Effector memory CD4-positive, alpha-beta T cell (primary cell): Measurements from ENCODE around the gene HEXA.

Experiments used
- DNase-seq, 3 donors: peaks; one replicate each; pipeline ENCODE4 v3.0.0-alpha.2; 2020
- H3K27ac ChIP-seq: 2 replicates; pipeline ENCODE4 v1.7.0; 2013; ENCODE audit warnings: mild to moderate bottlenecking, low read length, moderate library complexity; ENCODE audit not compliant: insufficient read depth, poor library complexity, severe bottlenecking
- H3K27me3 ChIP-seq: replicated peaks from 2 replicates; pipeline ENCODE4 v1.7.0; 2013; ENCODE audit warnings: mild to moderate bottlenecking, low read length; ENCODE audit not compliant: insufficient read depth, control insufficient read depth, poor library complexity, severe bottlenecking
- H3K36me3 ChIP-seq: 2 replicates; pipeline ENCODE4 v1.7.0; 2013; ENCODE audit warnings: mild to moderate bottlenecking, low read length, moderate library complexity; ENCODE audit not compliant: control insufficient read depth, insufficient read depth
- H3K4me1 ChIP-seq: 2 replicates; pipeline ENCODE4 v1.7.0; 2013; ENCODE audit warnings: low read length, mild to moderate bottlenecking; ENCODE audit not compliant: control insufficient read depth, insufficient read depth, poor library complexity, severe bottlenecking
- H3K4me3 ChIP-seq: 2 replicates; pipeline ENCODE4 v1.7.0; 2013; ENCODE audit warnings: low read length, low read depth, mild to moderate bottlenecking; ENCODE audit not compliant: insufficient read depth, poor library complexity, severe bottlenecking
- H3K9me3 ChIP-seq: 2 replicates; pipeline ENCODE4 v1.7.0; 2013; ENCODE audit warnings: mild to moderate bottlenecking, low read length, moderate library complexity; ENCODE audit not compliant: control insufficient read depth

HEXA gene

DNA sequence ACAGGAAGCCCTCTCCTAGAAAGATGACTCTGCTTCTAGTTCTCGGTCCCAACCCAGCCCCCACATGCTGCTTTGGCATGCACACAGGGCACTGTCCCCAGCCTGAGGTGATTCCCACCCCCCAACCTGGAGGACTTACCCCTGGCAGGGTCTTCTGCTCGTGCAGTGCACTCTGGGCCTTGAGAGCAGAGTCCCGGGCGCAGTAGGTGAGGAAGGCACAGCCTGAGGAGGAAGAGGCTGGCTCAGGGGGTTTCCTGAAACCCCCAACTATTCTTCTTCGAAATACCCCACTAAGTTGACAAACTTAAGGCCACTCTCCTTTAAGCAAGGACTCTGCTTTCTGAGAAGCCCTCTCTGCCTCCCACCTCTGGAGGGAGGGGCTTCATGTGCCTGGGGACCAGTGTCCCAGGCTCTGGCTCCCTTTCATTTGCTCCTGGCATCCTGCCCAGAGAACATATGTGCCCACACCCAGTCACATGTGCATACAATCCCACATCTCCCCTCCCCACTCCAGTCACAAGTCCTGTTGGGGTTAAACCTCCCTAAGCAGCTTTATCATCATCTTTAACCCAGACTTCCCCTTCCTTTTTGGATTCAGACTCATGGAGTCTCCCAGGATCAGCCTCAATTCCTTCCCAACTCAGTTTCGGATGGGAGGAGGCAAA is 60.0 kb downstream of the HEXA start:
- Histone ChIP-seq H3K27ac (no peak overlapping the region), H3K27me3 (no peaks in the 10 kb centered on the region), H3K36me3 (no peaks in the 10 kb centered on the region), H3K9me3 (no peaks in the 10 kb centered on the region), H3K4me1 (peaks cover 8% of the 10 kb centered on the region), H3K4me3 (no peak overlapping the region)
- no peak for DNase-seq

DNA sequence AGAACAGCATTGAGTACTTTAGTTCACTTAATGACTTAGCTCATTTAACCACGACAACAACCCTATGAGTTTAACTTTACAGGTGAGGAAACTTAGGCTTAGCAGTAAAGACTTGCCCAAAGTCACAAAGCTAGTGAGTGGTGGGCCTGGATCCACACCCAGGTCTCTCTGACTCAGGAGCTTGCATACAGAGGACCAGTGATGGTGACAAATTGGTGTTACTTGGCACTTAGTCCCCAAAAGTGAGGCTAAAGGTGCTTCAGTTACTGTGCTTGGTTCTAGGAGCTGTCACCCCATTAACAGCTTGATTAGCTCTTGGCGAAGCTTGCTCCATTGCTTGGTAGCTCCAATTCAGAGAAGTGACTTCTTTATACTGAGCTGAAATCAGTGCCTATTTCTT is 61.9 kb downstream of the HEXA start:
- no peaks in the 10 kb centered on the region for H3K36me3 ChIP-seq
- H3K4me1 ChIP-seq: no peaks in the 10 kb centered on the region
- H3K9me3 ChIP-seq: no peaks in the 10 kb centered on the region
- H3K4me3 ChIP-seq: no peak overlapping the region
- H3K27ac ChIP-seq: no peak overlapping the region
- DNase-seq: no peak
- H3K27me3 ChIP-seq: no peaks in the 10 kb centered on the region

GRCh38 chr15:72313448-72313840 is 62.4 kb downstream of the HEXA start:
- Histone ChIP-seq H3K4me3 (no peak overlapping the region), H3K9me3 (no peaks in the 10 kb centered on the region), H3K36me3 (no peaks in the 10 kb centered on the region), H3K27me3 (no peaks in the 10 kb centered on the region), H3K27ac (no peak overlapping the region), H3K4me1 (no peaks in the 10 kb centered on the region)
- no peak for DNase-seq

DNA sequence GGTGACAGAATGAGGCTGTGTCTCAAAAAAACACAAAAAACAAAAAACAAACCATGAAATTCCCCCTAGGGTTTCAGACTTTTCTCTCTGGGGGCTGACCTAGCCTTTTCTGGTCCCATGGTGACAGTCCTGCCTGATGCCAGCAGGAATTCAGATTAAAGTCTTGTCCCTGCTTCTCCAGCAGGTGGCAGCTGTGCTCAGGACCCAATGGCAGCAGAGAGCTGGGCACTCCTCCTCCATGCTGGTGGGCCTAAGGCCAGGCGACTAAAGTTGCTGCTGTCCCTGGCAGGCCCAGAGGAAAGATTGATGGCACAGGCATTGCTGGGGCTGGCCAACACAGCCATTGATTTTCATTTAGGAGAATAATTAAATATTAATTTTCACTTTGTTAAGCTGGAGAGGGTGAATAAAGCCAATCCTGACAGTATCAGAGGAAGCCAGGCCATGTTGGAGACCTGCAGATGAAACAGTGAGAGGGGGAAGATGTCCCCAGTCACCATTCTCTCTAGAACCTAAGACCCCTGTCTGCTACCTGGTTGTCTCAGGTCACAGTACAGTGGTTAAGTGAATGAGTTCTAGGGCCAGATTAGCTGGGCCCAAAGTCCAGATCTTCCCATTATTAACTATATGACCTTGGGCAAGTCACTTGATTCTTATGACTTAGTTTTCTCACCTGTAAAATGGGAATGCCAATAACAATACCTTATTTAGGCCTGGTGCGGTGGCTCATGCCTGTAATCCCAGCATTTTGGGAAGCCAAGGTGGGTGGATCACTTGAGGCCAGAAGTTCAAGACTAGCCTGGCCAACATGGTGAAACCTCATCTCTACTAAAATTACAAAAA is 63.0 kb downstream of the HEXA start:
- Histone ChIP-seq H3K4me3 (no peak overlapping the region), H3K4me1 (no peaks in the 10 kb centered on the region), H3K27me3 (no peaks in the 10 kb centered on the region), H3K9me3 (no peaks in the 10 kb centered on the region), H3K27ac (no peak overlapping the region), H3K36me3 (no peaks in the 10 kb centered on the region)
- DNase-seq: peak; percentile 15 to 34 (median 16)

GRCh38 chr15:72307026-72307425 is 68.8 kb downstream of the HEXA start:
- H3K27me3 ChIP-seq: no peaks in the 10 kb centered on the region
- peaks cover 2% of the 10 kb centered on the region for H3K4me1 ChIP-seq
- DNase-seq: no peak
- H3K27ac ChIP-seq: no peak overlapping the region
- no peaks in the 10 kb centered on the region for H3K36me3 ChIP-seq
- H3K9me3 ChIP-seq: no peaks in the 10 kb centered on the region
- H3K4me3 ChIP-seq: no peak overlapping the region

- no peaks in the 10 kb centered on the region for H3K36me3 ChIP-seq
- no peak overlapping the region for H3K4me3 ChIP-seq
- no peaks in the 10 kb centered on the region for H3K27me3 ChIP-seq
- H3K27ac ChIP-seq: no peak overlapping the region
- DNase-seq: peak; percentile 21 to 49 (median 29)
- no peaks in the 10 kb centered on the region for H3K9me3 ChIP-seq
- peaks cover 2% of the 10 kb centered on the region for H3K4me1 ChIP-seq
These were observed 69.5 kb downstream of the HEXA start for GRCh38 chr15:72306211-72306785.

DNA sequence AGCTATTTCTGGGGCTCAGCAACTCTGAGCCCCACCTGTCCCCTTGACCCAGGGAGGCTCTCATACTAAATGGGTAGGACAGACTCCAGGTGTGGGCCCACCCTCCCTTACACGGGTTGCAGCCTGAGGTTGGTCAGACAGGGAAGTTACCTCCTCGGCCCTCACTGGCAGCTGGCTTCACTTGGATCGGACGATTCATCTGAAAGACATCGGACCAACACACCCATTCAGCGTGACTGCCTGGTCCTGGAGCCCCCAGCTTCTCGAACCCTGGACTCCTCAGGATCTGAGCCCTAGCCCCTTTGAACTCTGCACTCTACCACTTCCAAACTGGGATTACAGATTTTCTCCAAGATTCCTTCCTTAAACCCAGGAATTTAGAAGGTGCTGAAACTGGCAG is 71.2 kb downstream of the HEXA start:
- DNase-seq: no peak
- Histone ChIP-seq H3K36me3 (no peaks in the 10 kb centered on the region), H3K9me3 (no peaks in the 10 kb centered on the region), H3K4me3 (no peak overlapping the region), H3K4me1 (peaks cover 2% of the 10 kb centered on the region), H3K27ac (no peak overlapping the region), H3K27me3 (no peaks in the 10 kb centered on the region)

DNA sequence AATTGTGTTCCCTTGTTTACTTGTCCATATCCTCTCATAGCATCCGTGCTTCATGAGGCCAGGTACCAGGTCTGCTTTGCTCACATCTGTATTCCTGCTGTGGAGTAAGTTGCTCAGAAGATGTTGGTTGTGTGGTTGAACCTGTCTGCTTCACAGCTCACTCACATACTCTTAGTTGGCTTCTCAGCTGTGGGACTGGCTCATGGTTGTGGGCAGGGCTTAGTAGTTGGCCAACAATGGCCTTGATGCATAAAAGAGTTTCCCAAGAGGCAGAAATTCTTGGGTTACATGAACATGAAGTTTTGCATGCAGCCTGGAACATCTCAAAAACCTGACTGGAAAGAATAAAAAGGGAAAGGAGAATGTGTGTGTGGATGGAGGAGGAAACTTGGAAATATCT is 72.9 kb downstream of the HEXA start:
- H3K27me3 ChIP-seq: no peaks in the 10 kb centered on the region
- no peaks in the 10 kb centered on the region for H3K9me3 ChIP-seq
- no peaks in the 10 kb centered on the region for H3K36me3 ChIP-seq
- DNase-seq: no peak
- no peak overlapping the region for H3K4me3 ChIP-seq
- no peak overlapping the region for H3K27ac ChIP-seq
- peaks cover 2% of the 10 kb centered on the region for H3K4me1 ChIP-seq
